Fibroblast of peridontal ligament (primary cell): Measurements from ENCODE around the gene DNAH11.
"Not testable (repeated sequence)": the region's sequence is repeated elsewhere in the genome, so short reads cannot be mapped to it uniquely, and the experiment has no call there.

Experiments used
- DNase-seq: peaks from one replicate; pipeline ENCODE4 v3.0.0-alpha.2; 2010; ENCODE audit errors: extremely low read depth

The DNAH11 gene

GRCh38 chr7:21927693-21928092 is 384.9 kb downstream of the DNAH11 start:
- DNase-seq: no peak

- not testable (repeated sequence) for DNase-seq
Measured at GRCh38 chr7:21933293-21933692, 390.5 kb downstream of the DNAH11 start.

DNA sequence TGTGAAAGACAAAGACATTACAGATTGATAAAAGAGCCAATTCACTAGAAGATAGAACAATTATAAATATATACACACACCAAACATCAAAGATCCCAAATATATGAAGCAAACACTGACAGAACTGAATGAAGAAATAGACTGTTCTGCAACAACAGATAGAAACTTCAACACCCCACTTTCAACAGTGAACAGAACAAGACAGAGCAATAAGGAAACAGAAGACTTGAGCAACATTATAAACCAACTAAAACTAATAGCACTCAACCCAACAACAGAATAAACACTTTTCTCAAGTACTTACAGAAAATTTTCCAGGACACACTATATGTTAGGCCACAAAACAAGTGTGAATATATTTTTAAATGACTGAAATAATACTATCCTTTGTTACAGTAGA is 392.0 kb downstream of the DNAH11 start:
- no peak for DNase-seq

- DNase-seq: no peak
Measured at GRCh38 chr7:21938463-21938862, 395.6 kb downstream of the DNAH11 start.

GRCh38 chr7:21939136-21939857 is 396.5 kb downstream of the DNAH11 start:
- peak; percentile 20 for DNase-seq

- DNase-seq: no peak
Measured at GRCh38 chr7:21939858-21940372, 397.1 kb downstream of the DNAH11 start.

- DNase-seq: peak; percentile 14
Measured at GRCh38 chr7:21941611-21942141, 398.8 kb downstream of the DNAH11 start.

- DNase-seq: no peak
Measured at GRCh38 chr7:21942955-21943354, 400.1 kb downstream of the DNAH11 start.

DNA sequence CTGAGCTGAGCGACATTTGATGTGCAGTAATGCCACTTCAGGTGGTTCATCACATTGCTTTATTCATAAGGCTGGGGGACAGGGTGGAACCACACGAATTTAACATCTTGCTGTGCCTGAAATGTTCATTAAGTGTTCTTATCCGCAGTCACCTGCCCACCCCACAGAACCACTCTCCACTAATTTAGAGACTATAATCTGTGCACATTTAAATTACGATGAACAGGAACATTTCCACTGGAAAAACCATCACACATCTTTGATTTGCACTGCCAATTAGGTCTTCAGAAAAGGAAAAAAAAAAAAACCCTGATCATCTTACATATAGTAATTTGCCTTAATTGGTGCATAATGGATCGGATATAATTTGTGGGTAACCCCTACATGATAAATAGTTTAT is 400.6 kb downstream of the DNAH11 start:
- DNase-seq: no peak

- peak; percentile 58 for DNase-seq
Measured at GRCh38 chr7:21944616-21945453, 402.0 kb downstream of the DNAH11 start.

- peak; percentile 54 for DNase-seq
Measured at GRCh38 chr7:21945454-21946221, 402.8 kb downstream of the DNAH11 start, which contains the start of gene CDCA7L. Gene CDCA7L (minus strand): TSS chr7:21945899. CDS start chr7:21945804, 95 bp downstream.

DNA sequence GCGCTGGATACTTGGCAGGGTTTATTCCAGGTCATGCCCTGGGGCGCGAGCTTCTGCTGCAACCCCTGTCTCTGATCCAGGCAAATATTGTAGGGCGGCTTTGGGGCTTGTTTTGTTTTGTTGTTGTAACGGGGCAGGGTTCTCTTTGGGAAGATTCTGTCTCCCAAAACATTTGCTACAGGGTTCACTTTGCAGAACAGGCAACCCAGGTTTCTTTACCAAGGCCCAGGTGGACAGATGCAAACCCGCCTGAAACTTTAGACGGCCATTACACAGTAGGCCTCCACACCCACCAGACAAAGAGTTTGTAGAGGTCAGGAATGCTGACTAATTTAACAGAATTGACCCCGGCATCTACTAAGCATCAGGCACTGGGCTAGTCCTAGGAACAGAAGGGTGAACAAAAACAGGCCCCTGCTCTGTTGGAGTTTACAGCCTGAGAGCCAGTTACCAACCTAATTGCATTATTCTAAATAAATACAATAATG is 403.4 kb downstream of the DNAH11 start:
- DNase-seq: no peak

DNA sequence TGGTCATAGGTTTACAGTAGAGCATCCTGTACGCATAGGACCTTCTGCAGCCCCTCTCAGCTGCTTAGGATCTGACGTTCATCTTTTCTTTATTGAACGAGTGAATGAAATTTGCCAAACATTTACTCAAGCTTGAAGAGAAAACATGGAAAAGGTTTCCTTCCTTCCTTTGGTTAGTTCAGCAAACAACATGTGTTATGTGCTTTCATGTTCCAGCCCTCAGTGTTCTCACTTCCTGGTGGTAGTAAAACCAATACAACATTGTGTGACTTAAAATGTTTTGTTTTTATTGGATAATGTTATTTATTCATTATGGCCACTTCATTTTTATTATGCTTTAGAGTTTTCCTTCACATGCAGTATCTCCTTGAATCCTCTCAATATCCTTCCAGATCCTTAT is 404.2 kb downstream of the DNAH11 start:
- no peak for DNase-seq

DNA sequence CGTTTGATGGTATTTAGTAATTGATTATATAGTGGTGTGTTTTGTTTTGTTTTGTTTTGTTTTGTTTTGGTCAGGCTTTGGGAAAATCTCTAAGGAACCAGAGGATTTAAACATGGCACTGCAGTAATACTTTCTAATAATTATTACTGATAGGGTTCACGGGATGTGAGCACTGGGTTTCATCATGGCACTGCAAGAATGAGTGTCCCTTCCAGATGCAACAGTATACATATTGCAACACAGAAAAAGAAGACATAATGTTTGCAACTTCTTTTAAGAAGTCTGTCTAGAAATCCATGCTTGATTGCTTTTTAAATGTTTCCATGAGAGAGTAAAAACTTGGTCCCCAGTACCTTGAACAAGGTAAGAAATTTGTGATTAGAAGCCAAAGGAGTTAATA is 405.1 kb downstream of the DNAH11 start:
- DNase-seq: no peak

DNA sequence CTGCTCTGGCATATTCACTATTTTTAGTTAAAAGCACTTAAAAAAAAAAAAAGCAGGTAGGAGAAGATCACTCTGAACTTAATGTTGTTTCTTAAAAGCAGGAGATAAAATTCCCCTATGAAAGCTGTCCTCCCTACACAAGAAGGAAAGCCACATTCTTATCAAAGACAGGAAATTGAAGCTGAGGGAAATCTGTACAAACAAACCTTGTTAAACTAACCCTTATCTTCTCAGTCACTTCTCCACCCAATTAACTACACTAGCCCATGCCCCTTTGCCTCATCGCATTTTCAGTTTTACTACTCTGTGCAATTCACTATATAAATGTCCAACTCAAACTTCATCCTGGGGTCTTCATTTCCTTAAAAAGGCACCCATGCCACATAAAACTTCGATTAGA is 405.5 kb downstream of the DNAH11 start:
- no peak for DNase-seq

DNA sequence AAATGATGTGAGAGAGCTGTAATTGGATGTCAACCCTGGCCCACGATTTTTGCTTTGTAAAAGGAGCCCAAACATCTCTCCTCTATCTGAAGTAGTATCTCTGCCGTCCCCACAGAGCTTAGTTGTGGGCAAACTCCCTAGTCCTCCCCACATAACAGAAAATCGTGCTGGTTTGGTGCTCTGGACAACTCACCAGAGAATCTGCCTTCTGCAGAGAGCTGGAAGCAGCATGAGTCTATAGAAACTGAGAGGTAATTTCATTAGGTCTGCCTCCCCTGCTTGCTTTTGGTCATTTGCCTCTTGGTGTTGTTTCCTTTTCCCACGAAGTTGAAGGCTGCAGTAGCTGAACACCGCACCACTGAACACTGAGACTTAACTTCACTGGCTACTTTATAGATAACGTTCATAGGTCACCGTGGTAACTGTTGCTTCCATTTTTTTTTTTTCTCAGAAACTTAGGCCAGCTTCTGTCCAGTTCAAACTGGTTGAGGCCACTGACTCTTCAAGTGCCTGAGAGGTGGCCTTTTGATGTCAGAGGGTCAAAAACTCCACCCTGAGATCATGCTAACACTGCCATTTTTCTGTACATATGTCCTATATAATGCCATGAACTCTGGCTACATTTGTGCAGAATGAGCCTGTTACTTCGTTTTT is 406.2 kb downstream of the DNAH11 start:
- no peak for DNase-seq
